ENCODE measurements around the gene CCT5.
A peak's percentile ranks its signal among the peaks of the same experiment; 100 is the strongest.
"Not testable (repeated sequence)": the region's sequence is repeated elsewhere in the genome, so short reads cannot be mapped to it uniquely, and the experiment has no call there.

Gene CCT5

GRCh38 chr5:10233505-10233904, 16.6 kb upstream of the CCT5 start:
- 0 out of 22 replicates have a peak, but pooled peaks cover 0 to 4% (median 0%) of the 10 kb centered on the region in 11 experiments for H4K20me1 ChIP-seq
- H3K4me3 ChIP-seq = no peak overlapping the region
- no peak for TF ChIP-seq Cebpa-rat (IDR thresholded peaks at IDR 0.05)
- H3K4me1 ChIP-seq = no peaks in the 10 kb centered on the region
- H3K27me3 ChIP-seq = no peaks in the 10 kb centered on the region
- H3K4me2 ChIP-seq = no peak overlapping the region
- H3K36me3 ChIP-seq = peaks cover 58 to 87% (median 74%) of the 10 kb centered on the region in 11 experiments
- no peak overlapping the region for H3K9ac ChIP-seq
- H3K9me3 ChIP-seq (replicated peaks in 1 of 11) = no peaks in the 10 kb centered on the region
- no peak overlapping the region for H3K27ac ChIP-seq

DNA sequence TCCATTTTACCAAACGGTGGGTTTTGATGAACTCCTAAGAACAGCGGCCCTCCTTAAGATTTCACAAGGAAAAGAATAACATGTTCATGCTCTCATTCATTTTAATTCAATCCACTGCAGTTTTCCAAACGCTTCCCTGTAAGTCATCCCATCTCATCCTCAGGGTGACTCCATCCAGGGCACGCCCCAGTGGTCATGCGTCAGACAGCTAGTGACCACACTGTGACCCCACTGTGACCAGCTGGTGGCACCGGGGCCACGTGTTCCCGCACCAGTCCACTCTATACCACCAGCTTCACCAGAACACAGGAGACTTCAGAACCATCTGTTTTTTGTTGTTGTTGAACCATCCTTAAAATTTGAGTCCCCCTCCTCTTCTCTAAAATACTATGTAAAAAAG, 14.7 kb upstream of the CCT5 start:
- Histone ChIP-seq H4K20me1 (0 out of 22 replicates have a peak, but pooled peaks cover 0 to 4% (median 0%) of the 10 kb centered on the region in 11 experiments), H3K9me3 (replicated peaks in 1 of 11) (no peaks in the 10 kb centered on the region), H3K4me1 (no peaks in the 10 kb centered on the region), H3K27ac (no peak overlapping the region), H3K9ac (no peak overlapping the region), H3K27me3 (no peaks in the 10 kb centered on the region), H3K4me3 (no peak overlapping the region), H3K4me2 (no peak overlapping the region), H3K36me3 (peaks cover 57 to 85% (median 74%) of the 10 kb centered on the region in 11 experiments)
- no peak for TF ChIP-seq Cebpa-rat (IDR thresholded peaks at IDR 0.05)

GRCh38 chr5:10243660-10244240, 6.3 kb upstream of the CCT5 start:
- TF ChIP-seq Cebpa-rat (IDR thresholded peaks at IDR 0.05) = no peak
- Histone ChIP-seq H3K4me1 (peaks cover 7 to 14% (median 10%) of the 10 kb centered on the region in 10 experiments), H4K20me1 (no peaks in the 10 kb centered on the region), H3K4me3 (no peak overlapping the region), H3K9ac (no peak overlapping the region), H3K36me3 (peaks cover 5 to 25% (median 14%) of the 10 kb centered on the region in 11 experiments; a peak in 20 of 22 replicates), H3K27ac (no peak overlapping the region), H3K27me3 (no peaks in the 10 kb centered on the region), H3K9me3 (replicated peaks in 1 of 11) (peaks cover 0 to 12% (median 5%) of the 10 kb centered on the region in 11 experiments; a peak in 8 of 22 replicates), H3K4me2 (no peak overlapping the region)

DNA sequence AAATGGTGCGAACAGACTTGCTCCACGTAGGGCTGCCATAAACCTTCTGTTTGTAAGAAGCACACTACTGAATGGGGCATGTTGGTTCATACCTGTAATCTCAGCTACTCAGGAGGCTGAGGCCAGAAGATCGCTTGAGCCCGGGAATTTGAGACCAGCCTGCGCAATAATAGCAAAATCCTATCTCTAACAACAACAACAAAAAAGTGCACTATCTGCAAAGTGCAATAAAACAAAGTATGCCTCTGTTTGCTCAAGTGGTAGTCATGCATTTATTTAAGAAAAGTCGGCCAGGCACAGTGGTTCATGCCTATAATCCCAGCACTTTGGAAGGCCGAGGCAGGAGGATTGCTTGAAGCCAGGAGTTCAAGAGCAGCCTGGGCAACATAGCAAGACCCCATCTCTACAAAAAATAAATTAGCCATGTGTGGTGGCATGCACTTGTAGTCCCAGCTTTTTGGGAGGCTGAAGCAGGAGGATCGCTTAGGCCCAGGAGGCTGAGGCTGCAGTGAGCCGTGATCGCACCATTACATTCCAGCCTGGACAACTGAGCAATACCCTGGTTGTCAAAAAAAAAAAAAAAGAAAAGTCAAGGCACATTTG, 5.6 kb upstream of the CCT5 start:
- peaks cover 0 to 20% (median 9%) of the 10 kb centered on the region in 11 experiments; a peak in 10 of 22 replicates for H3K36me3 ChIP-seq
- H3K27ac ChIP-seq = no peak overlapping the region
- H3K9me3 ChIP-seq (replicated peaks in 1 of 11) = peaks cover 0 to 12% (median 5%) of the 10 kb centered on the region in 11 experiments; a peak in 8 of 22 replicates
- no peaks in the 10 kb centered on the region for H4K20me1 ChIP-seq
- TF ChIP-seq Cebpa-rat (IDR thresholded peaks at IDR 0.05) = no peak
- peaks cover 11 to 17% (median 13%) of the 10 kb centered on the region in 10 experiments for H3K4me1 ChIP-seq
- H3K9ac ChIP-seq = no peak overlapping the region
- H3K27me3 ChIP-seq = no peaks in the 10 kb centered on the region
- no peak overlapping the region for H3K4me3 ChIP-seq
- no peak overlapping the region for H3K4me2 ChIP-seq

DNA sequence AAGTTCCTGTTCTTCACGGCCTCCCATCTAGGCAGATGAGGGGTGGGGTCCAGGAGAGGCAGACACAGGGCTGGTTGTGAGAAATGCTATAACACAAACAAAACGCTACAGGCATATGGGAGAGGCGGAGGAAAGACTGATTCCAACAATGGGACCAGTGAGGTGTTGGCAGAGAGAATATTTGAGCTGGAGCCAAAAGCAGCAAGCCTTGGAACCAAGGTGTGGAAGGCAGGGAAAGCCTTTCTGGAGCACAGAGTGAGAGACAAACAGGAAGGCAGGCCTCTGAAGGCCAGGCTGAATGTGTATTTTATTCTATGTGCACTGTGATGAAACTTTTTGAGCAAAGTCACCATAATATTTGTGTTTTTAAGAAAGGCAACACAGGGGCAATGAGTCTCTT, 3.3 kb upstream of the CCT5 start:
- Histone ChIP-seq H3K9ac (no peak overlapping the region), H3K4me1 (peaks cover 16 to 23% (median 19%) of the 10 kb centered on the region in 10 experiments), H3K9me3 (replicated peaks in 1 of 11) (peaks cover 0 to 12% (median 5%) of the 10 kb centered on the region in 11 experiments; a peak in 8 of 22 replicates), H3K4me2 (no peak overlapping the region), H4K20me1 (peaks cover 6 to 11% (median 8%) of the 10 kb centered on the region in 11 experiments; a peak in 21 of 22 replicates), H3K4me3 (no peak overlapping the region), H3K36me3 (peaks cover under 1 to 25% (median 11%) of the 10 kb centered on the region in 11 experiments; a peak in 19 of 22 replicates), H3K27ac (no peak overlapping the region), H3K27me3 (no peaks in the 10 kb centered on the region)
- TF ChIP-seq Cebpa-rat (IDR thresholded peaks at IDR 0.05) = no peak

GRCh38 chr5:10247217-10247616, 2.9 kb upstream of the CCT5 start:
- H3K9ac ChIP-seq, H3K27me3 ChIP-seq, H3K27ac ChIP-seq, H3K4me3 ChIP-seq, H3K4me2 ChIP-seq: not testable (repeated sequence)
- Histone ChIP-seq H3K36me3 (peaks cover 5 to 29% (median 15%) of the 10 kb centered on the region in 11 experiments; a peak in 19 of 22 replicates), H3K4me1 (peaks cover 21 to 27% (median 24%) of the 10 kb centered on the region in 10 experiments), H4K20me1 (peaks cover 11 to 16% (median 13%) of the 10 kb centered on the region in 11 experiments; a peak in 21 of 22 replicates), H3K9me3 (replicated peaks in 1 of 11) (peaks cover 0 to 12% (median 5%) of the 10 kb centered on the region in 11 experiments; a peak in 8 of 22 replicates)

DNA sequence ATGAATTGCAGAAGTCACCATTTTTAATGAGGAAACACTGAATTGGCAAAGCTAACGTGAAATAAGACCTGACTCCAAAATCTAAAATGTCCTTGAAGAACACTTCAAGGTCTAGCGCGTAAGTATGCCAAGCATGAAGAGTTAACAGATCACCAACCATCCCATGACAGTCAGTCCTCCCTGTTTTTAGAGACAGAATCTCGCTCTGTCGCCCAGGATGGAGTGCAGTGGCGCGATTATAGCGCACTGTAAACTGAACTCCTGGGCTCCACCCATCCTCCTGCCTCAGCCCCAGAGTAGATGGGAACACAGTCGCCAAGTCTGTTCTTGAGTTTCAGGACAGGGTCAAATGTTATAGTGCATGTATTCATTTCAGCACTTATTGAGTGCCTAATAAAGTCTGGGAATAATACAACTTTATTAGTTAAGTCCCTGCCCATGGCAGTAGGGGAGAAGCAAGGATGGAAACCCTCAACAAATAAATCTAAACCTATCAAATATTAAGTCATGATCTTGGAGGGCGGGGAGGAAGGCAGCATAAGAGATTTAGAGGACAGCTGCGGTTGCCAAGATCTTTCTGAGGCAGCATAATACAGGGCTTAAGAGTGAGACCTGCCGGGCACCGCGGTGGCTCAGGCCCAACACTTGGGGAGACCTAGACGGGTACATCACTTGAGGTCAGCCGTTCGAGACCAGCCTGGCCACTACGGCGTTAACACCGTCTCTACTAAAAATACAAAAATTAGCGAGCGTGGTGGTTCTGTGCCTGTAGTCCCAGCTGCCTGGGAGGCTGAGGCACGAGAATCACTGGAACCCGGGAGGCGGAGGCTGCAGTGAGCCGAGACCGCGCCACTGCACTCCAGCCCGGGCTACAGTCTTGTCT, 1.5 kb upstream of the CCT5 start:
- Histone ChIP-seq H3K9ac (peak overlapping the region; percentile 92 to 100 (median 97)), H3K36me3 (peaks cover 11 to 36% (median 29%) of the 10 kb centered on the region in 11 experiments), H3K4me3 (peak overlapping the region; percentile 89 to 98 (median 94)), H3K27me3 (no peaks in the 10 kb centered on the region), H3K27ac (peak overlapping the region; percentile 93 to 100 (median 99); a peak in 21 of 22 replicates), H3K9me3 (replicated peaks in 1 of 11) (peaks cover 0 to 5% (median 0%) of the 10 kb centered on the region in 11 experiments; a peak in 5 of 22 replicates), H3K4me2 (peak overlapping the region; percentile 71 to 95 (median 88)), H3K4me1 (peaks cover 35 to 41% (median 38%) of the 10 kb centered on the region in 10 experiments), H4K20me1 (peaks cover 25 to 30% (median 27%) of the 10 kb centered on the region in 11 experiments)
- TF ChIP-seq Cebpa-rat (IDR thresholded peaks at IDR 0.05) = no peak

GRCh38 chr5:10250806-10251276, 761 bp downstream of the CCT5 start:
- H3K27ac ChIP-seq = peak overlapping the region; percentile 93 to 100 (median 99)
- H3K36me3 ChIP-seq = peaks cover 33 to 52% (median 46%) of the 10 kb centered on the region in 11 experiments
- peaks cover 47 to 52% (median 49%) of the 10 kb centered on the region in 11 experiments for H4K20me1 ChIP-seq
- H3K4me1 ChIP-seq = peaks cover 37 to 44% (median 39%) of the 10 kb centered on the region in 10 experiments
- H3K9ac ChIP-seq = peak overlapping the region; percentile 92 to 100 (median 97)
- peaks cover 0 to 4% (median 0%) of the 10 kb centered on the region in 11 experiments; a peak in 3 of 22 replicates for H3K9me3 ChIP-seq (replicated peaks in 1 of 11)
- H3K27me3 ChIP-seq = no peaks in the 10 kb centered on the region
- no peak for TF ChIP-seq Cebpa-rat (IDR thresholded peaks at IDR 0.05)
- H3K4me3 ChIP-seq = peak overlapping the region; percentile 89 to 98 (median 94)
- peak overlapping the region; percentile 83 to 95 (median 93) for H3K4me2 ChIP-seq
